HEK293 (cell line): ENCODE results near the gene SPDL1.

ENCODE experiments used
- ZNF274 ChIP-seq, 2 experiments: fragments of 200-500 bp in 1 of 2; fragments of 450-650 bp in 1 of 2; sonication (Bioruptor generic) in 1 of 2; formaldehyde crosslinking in 1 of 2; IDR thresholded peaks; 2 replicates each; pipeline versions ENCODE4 v1.5.1 to v1.6.1; 2014 to 2016; ENCODE audit warnings: borderline replicate concordance in 1 of 2, inconsistent platforms in 1 of 2, low read length in 1 of 2, missing biosample characterization in 1 of 2, missing genetic modification characterization in 1 of 2
- TF ChIP-seq, protein P1 (sequence below): fragments of 450-650 bp; formaldehyde crosslinking; IDR thresholded peaks from 2 replicates; pipeline ENCODE4 v1.5.1; 2017; ENCODE audit warnings: missing biosample characterization, missing genetic modification characterization

DNA sequence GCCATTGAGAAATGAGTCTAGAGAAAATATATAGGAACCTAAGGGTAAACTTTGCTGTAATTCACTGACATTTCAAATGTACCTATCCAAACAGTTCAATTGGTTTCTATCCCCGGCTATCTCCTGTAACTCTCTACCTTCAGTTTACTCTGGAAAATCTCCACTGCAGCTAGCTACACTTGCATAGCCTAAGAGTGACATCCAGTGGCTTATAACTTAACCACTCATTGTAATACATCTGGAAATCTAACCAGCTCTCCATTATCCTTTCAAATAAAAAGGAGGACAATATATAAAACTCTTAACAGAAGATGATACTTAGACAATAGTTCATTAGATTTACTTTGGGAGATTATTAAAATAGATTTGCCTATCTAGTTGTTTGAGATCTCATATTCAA lies 35.3 kb upstream of the SPDL1 start:
- TF ChIP-seq, protein P1, sequence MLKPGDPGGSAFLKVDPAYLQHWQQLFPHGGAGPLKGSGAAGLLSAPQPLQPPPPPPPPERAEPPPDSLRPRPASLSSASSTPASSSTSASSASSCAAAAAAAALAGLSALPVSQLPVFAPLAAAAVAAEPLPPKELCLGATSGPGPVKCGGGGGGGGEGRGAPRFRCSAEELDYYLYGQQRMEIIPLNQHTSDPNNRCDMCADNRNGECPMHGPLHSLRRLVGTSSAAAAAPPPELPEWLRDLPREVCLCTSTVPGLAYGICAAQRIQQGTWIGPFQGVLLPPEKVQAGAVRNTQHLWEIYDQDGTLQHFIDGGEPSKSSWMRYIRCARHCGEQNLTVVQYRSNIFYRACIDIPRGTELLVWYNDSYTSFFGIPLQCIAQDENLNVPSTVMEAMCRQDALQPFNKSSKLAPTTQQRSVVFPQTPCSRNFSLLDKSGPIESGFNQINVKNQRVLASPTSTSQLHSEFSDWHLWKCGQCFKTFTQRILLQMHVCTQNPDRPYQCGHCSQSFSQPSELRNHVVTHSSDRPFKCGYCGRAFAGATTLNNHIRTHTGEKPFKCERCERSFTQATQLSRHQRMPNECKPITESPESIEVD: no peak
- TF ChIP-seq ZNF274 (IDR thresholded peaks at IDR 0.05; ENCODE audit: low read length) (no peak), ZNF274 (tag by site-specific recombination; IDR thresholded peaks at IDR 0.05; ENCODE audit: borderline replicate concordance) (no peak)
